Measurements from ENCODE around the gene NEURL1B.

The NEURL1B gene

GRCh38 chr5:172692451-172692850, 51.4 kb downstream of the NEURL1B start:
- no peak for TF ChIP-seq CTCF (conservative IDR thresholded peaks at IDR 0.05; ENCODE audit: control insufficient read depth, insufficient read depth, low read depth, low read length)
- no peak for DNase-seq (ENCODE audit: low read depth)
- H3K4me3 ChIP-seq (ENCODE audit: control insufficient read depth, low read depth, low read length): no peak overlapping the region

GRCh38 chr5:172692981-172693380, 51.9 kb downstream of the NEURL1B start:
- no peak for DNase-seq (ENCODE audit: low read depth)
- TF ChIP-seq CTCF (conservative IDR thresholded peaks at IDR 0.05; ENCODE audit: control insufficient read depth, insufficient read depth, low read depth, low read length): no peak
- no peak overlapping the region for H3K4me3 ChIP-seq (ENCODE audit: control insufficient read depth, low read depth, low read length)

- no peak for TF ChIP-seq CTCF (conservative IDR thresholded peaks at IDR 0.05; ENCODE audit: control insufficient read depth, insufficient read depth, low read depth, low read length)
- H3K4me3 ChIP-seq (ENCODE audit: control insufficient read depth, low read depth, low read length): no peak overlapping the region
- DNase-seq (ENCODE audit: low read depth): no peak
Observed at GRCh38 chr5:172694061-172694460, 53.0 kb downstream of the NEURL1B start.

GRCh38 chr5:172694541-172694940, 53.5 kb downstream of the NEURL1B start:
- no peak for DNase-seq (ENCODE audit: low read depth)
- no peak overlapping the region for H3K4me3 ChIP-seq (ENCODE audit: control insufficient read depth, low read depth, low read length)
- TF ChIP-seq CTCF (conservative IDR thresholded peaks at IDR 0.05; ENCODE audit: control insufficient read depth, insufficient read depth, low read depth, low read length): no peak

- H3K4me3 ChIP-seq (ENCODE audit: control insufficient read depth, low read depth, low read length): no peak overlapping the region
- no peak for TF ChIP-seq CTCF (conservative IDR thresholded peaks at IDR 0.05; ENCODE audit: control insufficient read depth, insufficient read depth, low read depth, low read length)
- no peak for DNase-seq (ENCODE audit: low read depth)
Observed at GRCh38 chr5:172695232-172696054, 54.4 kb downstream of the NEURL1B start.

GRCh38 chr5:172696171-172696849, 55.2 kb downstream of the NEURL1B start:
- TF ChIP-seq CTCF (conservative IDR thresholded peaks at IDR 0.05; ENCODE audit: control insufficient read depth, insufficient read depth, low read depth, low read length): no peak
- no peak for DNase-seq (ENCODE audit: low read depth)
- no peak overlapping the region for H3K4me3 ChIP-seq (ENCODE audit: control insufficient read depth, low read depth, low read length)
